Thymus (tissue), 11 donors: ENCODE measurements around the gene WSCD2. TPM values are rescaled to one million over a fixed set of nuclear protein-coding genes. Genes with fewer than 3 reads are reported as not detected.

ENCODE experiments used
- DNase-seq, 9 donors: peaks; one replicate each; pipeline ENCODE4 v3.0.0-alpha.2; 2013; ENCODE audit warnings: low spot score in 9 of 9, low read depth in 6 of 9, missing footprints in 1 of 9
- H3K27ac ChIP-seq, 2 donors: one replicate each; pipeline ENCODE4 v1.5.1; 2013; ENCODE audit warnings: control low read depth in 1 of 2, low read depth in 1 of 2, low read length in 1 of 2, mild to moderate bottlenecking in 1 of 2, moderate library complexity in 1 of 2
- H3K27me3 ChIP-seq, 2 donors: one replicate each; pipeline ENCODE4 v1.5.1; 2013; ENCODE audit warnings: low read length in 1 of 2; ENCODE audit not compliant: control insufficient read depth in 2 of 2, insufficient read depth in 1 of 2
- H3K36me3 ChIP-seq, 2 donors: one replicate each; pipeline ENCODE4 v1.5.1; 2013; ENCODE audit warnings: low read length in 1 of 2, mild to moderate bottlenecking in 1 of 2, moderate library complexity in 1 of 2; ENCODE audit not compliant: control insufficient read depth in 2 of 2, insufficient read depth in 2 of 2
- H3K4me1 ChIP-seq, 2 donors: one replicate each; pipeline ENCODE4 v1.5.1; 2013; ENCODE audit warnings: low read length in 2 of 2; ENCODE audit not compliant: control insufficient read depth in 2 of 2, insufficient read depth in 2 of 2
- H3K4me3 ChIP-seq, 2 donors: one replicate each; pipeline ENCODE4 v1.5.1; 2013; ENCODE audit warnings: low read length in 2 of 2, control low read depth in 1 of 2, mild to moderate bottlenecking in 1 of 2
- H3K9me3 ChIP-seq, 2 donors: one replicate each; pipeline ENCODE4 v1.5.1; 2013; ENCODE audit warnings: low read length in 1 of 2, mild to moderate bottlenecking in 1 of 2; ENCODE audit not compliant: control insufficient read depth in 2 of 2, insufficient read depth in 1 of 2
- WGBS: extraction: QIAGEN DNeasy Blood & Tissue Kit; methylation state at CpG from one replicate; pipeline ENCODE4 v1.1.7; 2013; 5-methylcytosine and 5-hydroxymethylcytosine counted together
- polyA plus RNA-seq: library from polyadenylated mRNA; stranded (reverse); fragments of 200-250 nt; gene quantifications from one replicate; pipeline ENCODE4 v1.2.3, GENCODE V29; 2013
- total RNA-seq: library from RNA; stranded (reverse); fragments of 120-200 nt; gene quantifications from one replicate; pipeline ENCODE4 v1.2.4, GENCODE V29; 2013
- donor health status: healthy.

The WSCD2 gene
- total and polyA plus RNA-seq, 2 donors, result 0.02 to 0.33 TPM

- Histone ChIP-seq H3K36me3 (no peaks in the 10 kb centered on the region), H3K4me3 (no peak overlapping the region), H3K27ac (no peak overlapping the region), H3K4me1 (no peaks in the 10 kb centered on the region), H3K9me3 (no peaks in the 10 kb centered on the region), H3K27me3 (peaks cover 0 to 2% of the 10 kb centered on the region in 2 donors)
- WGBS, result 93% methylated on average over 1 of the region's 1 CpG
- DNase-seq, result no peak
Measured at GRCh38 chr12:108236366-108236765, 107.3 kb downstream of the WSCD2 start.

GRCh38 chr12:108237272-108237671 is 108.2 kb downstream of the WSCD2 start:
- Histone ChIP-seq H3K9me3 (no peaks in the 10 kb centered on the region), H3K4me3 (no peak overlapping the region), H3K36me3 (no peaks in the 10 kb centered on the region), H3K4me1 (no peaks in the 10 kb centered on the region), H3K27me3 (peaks cover 0 to 2% of the 10 kb centered on the region in 2 donors), H3K27ac (no peak overlapping the region)
- DNase-seq, result no peak
- WGBS, result 98% methylated on average over 3 of the region's 3 CpGs

- DNase-seq, result no peak
- Histone ChIP-seq H3K36me3 (no peaks in the 10 kb centered on the region), H3K27ac (no peak overlapping the region), H3K27me3 (peaks cover 0 to 2% of the 10 kb centered on the region in 2 donors), H3K9me3 (no peaks in the 10 kb centered on the region), H3K4me3 (no peak overlapping the region), H3K4me1 (no peaks in the 10 kb centered on the region)
- 95% methylated on average over 3 of the region's 3 CpGs for WGBS
Measured at GRCh38 chr12:108238474-108238873, 109.4 kb downstream of the WSCD2 start.

GRCh38 chr12:108239378-108239777 is 110.3 kb downstream of the WSCD2 start:
- no peaks in the 10 kb centered on the region for H3K4me1 ChIP-seq
- H3K27ac ChIP-seq, result no peak overlapping the region
- H3K9me3 ChIP-seq, result no peaks in the 10 kb centered on the region
- DNase-seq, result no peak
- 64% methylated on average over 2 of the region's 2 CpGs for WGBS
- no peaks in the 10 kb centered on the region for H3K36me3 ChIP-seq
- peaks cover 0 to 2% of the 10 kb centered on the region in 2 donors for H3K27me3 ChIP-seq
- no peak overlapping the region for H3K4me3 ChIP-seq

GRCh38 chr12:108240027-108240785 is 111.1 kb downstream of the WSCD2 start:
- WGBS, result 56% methylated on average over 34 of the region's 34 CpGs
- no peaks in the 10 kb centered on the region for H3K36me3 ChIP-seq
- H3K9me3 ChIP-seq, result no peaks in the 10 kb centered on the region
- no peak for DNase-seq
- H3K4me1 ChIP-seq, result no peaks in the 10 kb centered on the region
- no peak overlapping the region for H3K27ac ChIP-seq
- no peak overlapping the region for H3K4me3 ChIP-seq
- H3K27me3 ChIP-seq, result peaks cover 0 to 2% of the 10 kb centered on the region in 2 donors

- WGBS, result 88% methylated on average over 4 of the region's 4 CpGs
- Histone ChIP-seq H3K9me3 (no peaks in the 10 kb centered on the region), H3K36me3 (no peaks in the 10 kb centered on the region), H3K4me3 (no peak overlapping the region), H3K27me3 (peaks cover 0 to 2% of the 10 kb centered on the region in 2 donors), H3K4me1 (no peaks in the 10 kb centered on the region), H3K27ac (no peak overlapping the region)
- DNase-seq, result no peak
Measured at GRCh38 chr12:108240928-108241327, 111.8 kb downstream of the WSCD2 start.

- Histone ChIP-seq H3K27ac (no peak overlapping the region), H3K36me3 (no peaks in the 10 kb centered on the region), H3K4me3 (no peak overlapping the region), H3K4me1 (no peaks in the 10 kb centered on the region), H3K9me3 (no peaks in the 10 kb centered on the region), H3K27me3 (peaks cover 0 to 2% of the 10 kb centered on the region in 2 donors)
- 81% methylated on average over 10 of the region's 10 CpGs for WGBS
- no peak for DNase-seq
Measured at GRCh38 chr12:108241986-108242703, 113.1 kb downstream of the WSCD2 start.

- H3K4me1 ChIP-seq, result no peaks in the 10 kb centered on the region
- no peak overlapping the region for H3K4me3 ChIP-seq
- no peaks in the 10 kb centered on the region for H3K27me3 ChIP-seq
- H3K36me3 ChIP-seq, result no peaks in the 10 kb centered on the region
- no peak overlapping the region for H3K27ac ChIP-seq
- DNase-seq, result no peak
- no peaks in the 10 kb centered on the region for H3K9me3 ChIP-seq
- 94% methylated on average over 2 of the region's 2 CpGs for WGBS
Measured at GRCh38 chr12:108247130-108247529, 118.0 kb downstream of the WSCD2 start.

- no peaks in the 10 kb centered on the region for H3K4me1 ChIP-seq
- 94% methylated on average over 13 of the region's 13 CpGs for WGBS
- no peaks in the 10 kb centered on the region for H3K36me3 ChIP-seq
- no peak overlapping the region for H3K27ac ChIP-seq
- no peaks in the 10 kb centered on the region for H3K27me3 ChIP-seq
- no peak for DNase-seq
- H3K9me3 ChIP-seq, result no peaks in the 10 kb centered on the region
- no peak overlapping the region for H3K4me3 ChIP-seq
Measured at GRCh38 chr12:108248011-108248410, 118.9 kb downstream of the WSCD2 start.
